Ovary (tissue), 3 donors: ENCODE data around the gene RPE65.

Source experiments
- POLR2A ChIP-seq: fragments of 450-650 bp; IDR thresholded peaks from one replicate; pipeline ENCODE4 v1.6.1; 2017; ENCODE audit warnings: antibody characterized with exemption, mild to moderate bottlenecking, moderate library complexity
- TF ChIP-seq, protein P1 (sequence below), 3 donors: fragments of 450-650 bp in 2 of 3; fragments of 200-600 bp in 1 of 3; IDR thresholded peaks; one replicate each; pipeline versions ENCODE4 v1.5.1 to v1.8.0; 2016 to 2022; ENCODE audit warnings: antibody characterized with exemption in 3 of 3, mild to moderate bottlenecking in 1 of 3
- donor health status: DM: no; HTN: no; CAD: no.

DNA sequence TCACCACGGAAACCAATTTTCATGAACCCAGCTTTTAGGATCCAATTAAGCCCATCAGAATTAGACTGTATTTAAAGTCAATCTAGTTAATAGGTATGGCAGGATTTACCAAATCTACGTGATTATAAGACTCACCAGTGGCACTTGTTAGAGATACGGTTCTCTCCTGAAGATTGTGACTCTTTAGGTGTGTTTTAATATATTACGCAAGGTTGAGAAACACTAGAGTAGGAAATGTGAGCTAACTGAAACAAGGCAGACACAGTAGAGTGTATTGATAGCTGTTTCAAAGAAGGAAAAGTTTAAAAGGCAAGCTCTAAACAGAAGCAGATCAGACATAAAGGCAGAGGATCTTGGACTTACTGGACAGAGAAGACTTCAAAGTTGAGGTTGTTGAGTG, 11.2 kb upstream of the RPE65 start:
- TF ChIP-seq, protein P1, sequence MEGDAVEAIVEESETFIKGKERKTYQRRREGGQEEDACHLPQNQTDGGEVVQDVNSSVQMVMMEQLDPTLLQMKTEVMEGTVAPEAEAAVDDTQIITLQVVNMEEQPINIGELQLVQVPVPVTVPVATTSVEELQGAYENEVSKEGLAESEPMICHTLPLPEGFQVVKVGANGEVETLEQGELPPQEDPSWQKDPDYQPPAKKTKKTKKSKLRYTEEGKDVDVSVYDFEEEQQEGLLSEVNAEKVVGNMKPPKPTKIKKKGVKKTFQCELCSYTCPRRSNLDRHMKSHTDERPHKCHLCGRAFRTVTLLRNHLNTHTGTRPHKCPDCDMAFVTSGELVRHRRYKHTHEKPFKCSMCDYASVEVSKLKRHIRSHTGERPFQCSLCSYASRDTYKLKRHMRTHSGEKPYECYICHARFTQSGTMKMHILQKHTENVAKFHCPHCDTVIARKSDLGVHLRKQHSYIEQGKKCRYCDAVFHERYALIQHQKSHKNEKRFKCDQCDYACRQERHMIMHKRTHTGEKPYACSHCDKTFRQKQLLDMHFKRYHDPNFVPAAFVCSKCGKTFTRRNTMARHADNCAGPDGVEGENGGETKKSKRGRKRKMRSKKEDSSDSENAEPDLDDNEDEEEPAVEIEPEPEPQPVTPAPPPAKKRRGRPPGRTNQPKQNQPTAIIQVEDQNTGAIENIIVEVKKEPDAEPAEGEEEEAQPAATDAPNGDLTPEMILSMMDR (IDR thresholded peaks at IDR 0.05): no peak
- no peak for TF ChIP-seq POLR2A
